ENCODE data around the gene FYCO1.

The FYCO1 gene

GRCh38 chr3:45950686-45951600 lies 44.7 kb downstream of the FYCO1 start:
- TF ChIP-seq GATA2 (IDR thresholded peaks at IDR 0.05; ENCODE audit: low read depth, low read length) = no peak
- no peak for TF ChIP-seq GATA3 (IDR thresholded peaks at IDR 0.05; ENCODE audit: low read depth, low read length)

DNA sequence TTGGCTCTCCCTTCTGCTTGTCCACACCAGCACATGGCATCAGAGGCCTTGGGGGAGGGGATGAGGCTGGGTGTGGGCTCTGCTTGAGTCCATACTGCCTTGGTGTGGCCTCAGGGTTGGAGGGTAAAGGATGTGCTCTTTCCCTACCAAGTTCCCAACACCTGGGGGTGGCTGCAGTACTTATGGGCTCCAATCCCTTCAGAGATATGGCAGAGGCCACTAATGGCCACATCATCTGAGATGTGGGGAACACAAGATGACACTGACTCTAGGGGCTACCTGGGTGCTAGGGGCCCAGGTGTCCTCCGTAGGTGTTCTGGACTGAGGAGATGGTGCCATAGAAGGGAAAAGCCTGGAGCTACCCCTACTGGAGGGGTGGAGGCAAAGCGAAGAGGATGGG lies 45.5 kb downstream of the FYCO1 start:
- TF ChIP-seq GATA3 (IDR thresholded peaks at IDR 0.05; ENCODE audit: low read depth, low read length) (no peak), GATA2 (IDR thresholded peaks at IDR 0.05; ENCODE audit: low read depth, low read length) (no peak)

DNA sequence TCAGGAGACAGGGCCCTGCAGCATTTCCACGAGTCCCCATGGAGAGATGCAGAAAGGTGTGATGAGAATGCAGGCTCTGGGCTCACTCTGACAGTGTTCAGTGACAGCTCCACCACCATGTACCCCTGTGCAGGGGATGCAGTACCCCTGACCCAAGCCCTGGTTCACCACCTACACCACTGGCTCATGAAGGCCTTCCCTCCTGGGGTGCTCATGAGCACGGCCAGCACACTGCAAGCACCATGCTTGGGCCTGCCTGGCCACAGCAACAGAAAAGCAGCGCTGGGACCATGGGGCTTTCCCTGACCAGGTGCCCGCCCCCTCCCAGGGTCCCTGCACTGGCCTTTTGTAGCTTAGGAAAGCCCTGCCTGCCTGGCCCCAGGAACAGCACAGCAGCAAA lies 46.2 kb downstream of the FYCO1 start:
- TF ChIP-seq GATA2 (IDR thresholded peaks at IDR 0.05; ENCODE audit: low read depth, low read length) = no peak
- no peak for TF ChIP-seq GATA3 (IDR thresholded peaks at IDR 0.05; ENCODE audit: low read depth, low read length)

- no peak for TF ChIP-seq GATA2 (IDR thresholded peaks at IDR 0.05; ENCODE audit: low read depth, low read length)
- no peak for TF ChIP-seq GATA3 (IDR thresholded peaks at IDR 0.05; ENCODE audit: low read depth, low read length)
Measured at GRCh38 chr3:45948881-45949280, 46.7 kb downstream of the FYCO1 start.

DNA sequence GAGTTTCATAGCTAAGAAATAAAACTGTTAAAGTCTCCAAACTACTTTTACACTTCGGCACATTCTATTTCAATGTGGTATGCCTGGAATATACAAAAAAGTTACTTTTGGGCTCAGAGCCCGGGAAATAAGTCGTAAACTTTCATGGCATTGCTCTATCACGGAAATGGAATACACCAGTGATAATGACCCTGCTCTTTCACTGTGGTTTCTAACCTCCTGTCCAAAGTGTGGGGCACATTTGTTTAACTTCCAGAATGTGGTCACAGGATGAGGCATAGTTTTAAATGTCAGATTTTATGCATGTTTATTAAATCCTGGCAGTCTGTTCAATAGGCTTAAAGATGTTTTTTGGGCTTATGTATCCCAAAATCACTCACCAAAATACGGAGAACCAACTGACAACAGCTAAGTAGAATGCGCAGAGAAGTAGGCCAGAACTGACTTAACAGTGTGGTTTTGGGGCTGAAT lies 47.3 kb downstream of the FYCO1 start:
- TF ChIP-seq GATA2 (IDR thresholded peaks at IDR 0.05; ENCODE audit: low read depth, low read length) = no peak
- TF ChIP-seq GATA3 (IDR thresholded peaks at IDR 0.05; ENCODE audit: low read depth, low read length) = no peak

DNA sequence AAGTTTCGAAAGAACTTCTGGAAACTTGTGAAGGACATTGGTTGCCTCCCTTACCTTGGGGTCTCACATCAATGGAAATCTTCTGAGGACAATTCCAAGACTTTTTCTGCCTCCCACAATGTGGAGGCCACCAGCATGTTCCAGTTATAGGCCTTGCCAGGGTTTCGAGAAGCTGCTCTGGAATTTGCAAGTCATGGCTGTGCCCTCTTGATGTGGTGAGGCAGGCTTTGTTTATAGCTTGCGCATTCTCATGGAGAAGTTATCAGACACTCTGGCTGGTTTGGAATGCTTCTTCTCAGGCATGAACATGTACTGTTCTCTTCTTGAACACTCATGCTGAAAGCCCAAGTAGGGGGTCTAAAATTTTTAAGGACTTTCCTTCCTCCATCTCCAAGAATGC lies 48.3 kb downstream of the FYCO1 start:
- TF ChIP-seq GATA2 (IDR thresholded peaks at IDR 0.05; ENCODE audit: low read depth, low read length) (no peak), GATA3 (IDR thresholded peaks at IDR 0.05; ENCODE audit: low read depth, low read length) (no peak)

GRCh38 chr3:45946875-45947274 lies 48.7 kb downstream of the FYCO1 start:
- TF ChIP-seq GATA3 (IDR thresholded peaks at IDR 0.05; ENCODE audit: low read depth, low read length) (no peak), GATA2 (IDR thresholded peaks at IDR 0.05; ENCODE audit: low read depth, low read length) (no peak)

- no peak for TF ChIP-seq GATA2 (IDR thresholded peaks at IDR 0.05; ENCODE audit: low read depth, low read length)
- no peak for TF ChIP-seq GATA3 (IDR thresholded peaks at IDR 0.05; ENCODE audit: low read depth, low read length)
Measured at GRCh38 chr3:45946307-45946706, 49.3 kb downstream of the FYCO1 start.

DNA sequence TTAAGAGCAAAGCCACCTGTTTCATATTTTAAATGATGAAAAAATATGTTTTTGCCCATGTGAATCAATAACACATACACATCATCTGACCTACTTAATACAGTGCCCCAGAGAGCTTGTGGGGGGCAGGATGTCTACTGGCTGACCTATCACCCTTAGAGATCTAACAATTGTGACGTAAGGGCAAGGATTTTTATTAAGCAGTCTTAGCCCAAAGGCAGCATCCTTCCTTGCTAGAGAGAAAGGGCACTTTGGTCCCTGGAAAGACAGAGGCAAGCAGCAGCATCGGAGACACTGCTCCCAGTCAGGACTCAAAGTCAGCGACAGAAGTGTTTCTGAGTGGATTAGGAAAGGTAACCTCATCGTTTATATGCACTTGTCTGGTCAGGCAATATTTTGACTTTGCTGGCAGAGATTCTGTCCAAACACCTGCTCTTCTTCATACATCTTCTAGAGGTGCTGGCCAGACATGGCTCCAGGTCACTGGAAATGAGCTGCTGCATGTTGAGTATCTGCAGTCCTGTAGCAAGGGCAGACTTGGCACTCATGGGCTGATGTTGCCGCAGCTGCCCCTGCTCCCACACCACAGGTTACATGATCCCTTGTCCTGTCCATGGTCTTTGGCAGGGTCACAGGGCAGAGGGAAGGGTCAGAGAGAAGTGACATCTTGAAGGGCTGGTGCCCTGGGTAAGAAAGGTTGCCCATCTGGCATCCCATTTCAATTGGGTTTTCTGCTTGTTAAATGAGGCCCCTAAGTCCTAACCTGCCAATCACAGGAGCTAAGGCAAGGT lies 50.6 kb downstream of the FYCO1 start:
- TF ChIP-seq GATA2 (IDR thresholded peaks at IDR 0.05; ENCODE audit: low read depth, low read length) (no peak), GATA3 (IDR thresholded peaks at IDR 0.05; ENCODE audit: low read depth, low read length) (no peak)

DNA sequence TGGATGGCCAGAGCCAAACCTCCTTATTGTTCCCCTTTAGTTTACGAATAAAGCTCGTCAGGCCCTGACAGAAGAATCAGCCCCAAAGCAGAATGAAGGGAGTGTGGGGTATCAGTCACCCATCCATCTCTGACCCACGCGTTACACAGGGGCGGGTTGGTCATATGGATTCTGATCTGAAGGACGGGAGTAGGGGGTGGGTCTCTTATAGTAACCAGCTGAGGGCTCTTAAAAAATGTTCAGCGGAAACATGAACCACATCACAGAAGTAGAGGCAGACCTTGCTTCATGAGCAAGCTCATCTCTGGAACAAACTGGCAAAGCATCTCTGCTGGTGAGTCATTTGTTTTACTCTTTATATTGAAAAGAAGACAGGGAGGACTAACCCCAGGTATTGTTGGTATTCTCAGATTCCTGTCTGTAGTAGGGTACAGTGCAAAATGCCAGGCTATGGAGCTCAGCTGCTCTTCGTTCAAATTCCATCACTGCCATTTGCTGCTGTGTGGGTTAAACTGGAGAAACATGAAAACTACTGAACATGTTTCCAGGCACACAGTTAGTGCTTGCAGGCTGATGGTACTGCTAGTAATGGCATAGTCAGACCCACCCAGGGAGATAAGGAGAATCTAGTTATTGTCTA lies 52.3 kb downstream of the FYCO1 start, which contains the start of gene CXCR6:
Gene CXCR6 (plus strand): TSS at position 258 of the 640 bp plus-strand sequence. CDS start 3,018 bp downstream, outside the sequence.
- TF ChIP-seq GATA2 (IDR thresholded peaks at IDR 0.05; ENCODE audit: low read depth, low read length) (no peak), GATA3 (IDR thresholded peaks at IDR 0.05; ENCODE audit: low read depth, low read length) (no peak)

DNA sequence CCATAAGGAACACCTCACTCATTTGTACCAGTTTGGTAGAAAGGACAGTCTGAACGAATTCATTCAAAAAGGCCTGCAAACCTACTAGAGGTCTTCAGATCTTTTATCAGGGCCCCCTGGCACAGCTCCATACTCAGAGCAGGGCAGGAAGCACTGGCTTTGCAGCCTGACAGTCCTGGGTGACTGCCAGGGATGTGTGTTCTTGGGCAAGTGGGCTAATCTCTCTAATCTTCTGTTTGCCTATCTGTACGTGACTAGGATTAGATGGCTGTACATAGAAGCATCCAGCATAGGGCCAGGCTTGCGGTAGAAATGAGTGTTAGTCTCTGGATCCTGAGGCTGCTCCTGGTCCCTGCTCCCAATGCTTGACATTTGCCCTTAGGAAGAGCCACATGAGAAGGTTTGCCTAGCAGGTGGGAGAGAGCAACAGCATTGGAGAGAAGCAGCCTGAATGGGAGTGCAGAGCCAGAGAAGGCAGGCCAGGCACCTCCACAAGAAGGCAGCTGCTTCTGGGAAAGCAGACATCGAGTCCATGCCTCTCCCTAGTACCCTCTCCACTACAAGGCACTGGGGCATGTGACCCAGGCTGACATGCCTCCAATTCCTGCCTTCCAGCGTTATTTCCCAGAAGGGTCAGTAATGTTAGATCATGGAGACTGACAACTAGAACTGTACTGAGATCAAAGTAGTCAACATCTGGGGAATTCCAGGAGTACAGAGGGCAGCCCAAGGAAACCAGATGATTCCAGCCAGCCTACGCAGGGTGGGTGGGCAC lies 53.4 kb downstream of the FYCO1 start:
- TF ChIP-seq GATA3 (IDR thresholded peaks at IDR 0.05; ENCODE audit: low read depth, low read length) (peak; percentile 43; the same call in 1 of the 2 replicates), GATA2 (IDR thresholded peaks at IDR 0.05; ENCODE audit: low read depth, low read length) (peak; percentile 87)

- TF ChIP-seq GATA3 (IDR thresholded peaks at IDR 0.05; ENCODE audit: low read depth, low read length) (no peak), GATA2 (IDR thresholded peaks at IDR 0.05; ENCODE audit: low read depth, low read length) (no peak)
Measured at GRCh38 chr3:45940781-45941365, 54.8 kb downstream of the FYCO1 start.
